Pancreas (tissue), 10 donors: ENCODE results near the gene INSRR. TPM values are rescaled to one million over a fixed set of nuclear protein-coding genes. Genes with fewer than 3 reads are reported as not detected.

Source experiments
- ATAC-seq, 4 donors: fragments of 200-7000 bp; cut with Tn5 transposase; one replicate each; pipeline versions ENCODE4 v1.8.0 to v1.9.1; 2020; ENCODE audit warnings: mild to moderate bottlenecking in 4 of 4, moderate library complexity in 4 of 4
- DNase-seq, 6 donors: peaks; one replicate each; pipeline ENCODE4 v3.0.0-alpha.2; 2020
- FAIRE-seq: peaks from 2 replicates; lab custom pipeline; 2012; peaks lifted over from hg19 to GRCh38; lab: Jason Lieb, UNC
- H3K27ac ChIP-seq, 4 donors: fragments of 200-600 bp; sonication (generic); 1 replicate in 3 of 4; 2 replicates in 1 of 4; pipeline versions ENCODE4 v1.5.0 to v1.8.0; 2020
- H3K27me3 ChIP-seq, 4 donors: fragments of 200-600 bp; one replicate each; pipeline ENCODE4 v1.8.0; 2021
- H3K36me3 ChIP-seq, 3 donors: fragments of 200-600 bp; sonication (generic) in 1 of 3; one replicate each; pipeline versions ENCODE4 v1.5.0 to v1.8.0; 2020 to 2021
- H3K4me1 ChIP-seq, 3 donors: fragments of 200-600 bp; one replicate each; pipeline ENCODE4 v1.8.0; 2021
- H3K4me3 ChIP-seq, 4 donors: fragments of 200-600 bp; sonication (generic) in 2 of 4; one replicate each; pipeline versions ENCODE4 v1.5.0 to v1.8.0; 2020 to 2021
- H3K9me3 ChIP-seq, 4 donors: fragments of 200-600 bp; one replicate each; pipeline ENCODE4 v1.8.0; 2021
- WGBS, 2 donors: extraction: QIAGEN DNeasy Blood & Tissue Kit; methylation state at CpG; one replicate each; pipeline ENCODE4 v1.1.7; 2013; 5-methylcytosine and 5-hydroxymethylcytosine counted together
- intact Hi-C, 3 donors: fragments of 100-400 bp; cut with DNase I; formaldehyde crosslinking; loops; one replicate each; pipeline versions ENCODE4 v1.11.1 to v1.14.2; 2022
- polyA plus RNA-seq, 2 donors: library from polyadenylated mRNA; stranded (reverse); fragments of 200-250 nt; gene quantifications; one replicate each; pipeline ENCODE4 v1.2.3, GENCODE V29; 2013
- total RNA-seq, 6 donors: library from RNA; stranded (reverse); fragmentation: NEBNext Ultra II Directional in 4 of 6; extraction: Animal tissue kit (Norgen Biotek cat#: 25700) in 4 of 6; gene quantifications; one replicate each; pipeline versions ENCODE4 v1.2.1 to v1.2.4, GENCODE V29; 2021 to 2023
- TF ChIP-seq, protein P1 (sequence below), 4 donors: fragments of 200-600 bp; sonication (generic) in 3 of 4; IDR thresholded peaks; one replicate each; pipeline versions ENCODE4 v1.5.0 to v1.8.0; 2021; ENCODE audit warnings: antibody characterized with exemption in 4 of 4
- donor health status: healthy with polysubstance abuse.
- donor health status: DM: no; HTN: no; CAD: no; lungs with moderate emphysema.
- donor health status: DM: no; HTN: no; CAD: no.
- donor health status: control.
- donor health status: control.
- donor health status: Bipolar disorder and iron deficiency.
- donor health status: DM: yes; HTN: yes; CAD: no.
- donor health status: DM: no; HTN: no; CAD: no.
- donor health status: DM: no; HTN: no; CAD: no.
- donor health status: DM: yes; HTN: yes; CAD: no.

INSRR gene
- total and polyA plus RNA-seq, 8 donors, result 0.03 to 0.99 (median 0.18) TPM

- Histone ChIP-seq H3K9me3 (no peaks in the 10 kb centered on the region), H3K27ac (no peak overlapping the region), H3K36me3 (no peaks in the 10 kb centered on the region), H3K4me1 (no peaks in the 10 kb centered on the region), H3K27me3 (peaks cover 0 to 3% (median 0%) of the 10 kb centered on the region in 4 donors), H3K4me3 (no peak overlapping the region)
- intact Hi-C loops, result no loop called here
- FAIRE-seq, result no peak
- TF ChIP-seq, protein P1, sequence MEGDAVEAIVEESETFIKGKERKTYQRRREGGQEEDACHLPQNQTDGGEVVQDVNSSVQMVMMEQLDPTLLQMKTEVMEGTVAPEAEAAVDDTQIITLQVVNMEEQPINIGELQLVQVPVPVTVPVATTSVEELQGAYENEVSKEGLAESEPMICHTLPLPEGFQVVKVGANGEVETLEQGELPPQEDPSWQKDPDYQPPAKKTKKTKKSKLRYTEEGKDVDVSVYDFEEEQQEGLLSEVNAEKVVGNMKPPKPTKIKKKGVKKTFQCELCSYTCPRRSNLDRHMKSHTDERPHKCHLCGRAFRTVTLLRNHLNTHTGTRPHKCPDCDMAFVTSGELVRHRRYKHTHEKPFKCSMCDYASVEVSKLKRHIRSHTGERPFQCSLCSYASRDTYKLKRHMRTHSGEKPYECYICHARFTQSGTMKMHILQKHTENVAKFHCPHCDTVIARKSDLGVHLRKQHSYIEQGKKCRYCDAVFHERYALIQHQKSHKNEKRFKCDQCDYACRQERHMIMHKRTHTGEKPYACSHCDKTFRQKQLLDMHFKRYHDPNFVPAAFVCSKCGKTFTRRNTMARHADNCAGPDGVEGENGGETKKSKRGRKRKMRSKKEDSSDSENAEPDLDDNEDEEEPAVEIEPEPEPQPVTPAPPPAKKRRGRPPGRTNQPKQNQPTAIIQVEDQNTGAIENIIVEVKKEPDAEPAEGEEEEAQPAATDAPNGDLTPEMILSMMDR (IDR thresholded peaks at IDR 0.05), result peak; percentile 56 to 71 (median 64)
- DNase-seq, result peak; percentile 65 to 86 (median 80)
- WGBS, 2 donors, result 46 to 47% methylated on average over 8 of the region's 8 CpGs
- peak; percentile 62 to 82 (median 77) for ATAC-seq
Observed at GRCh38 chr1:156889802-156890580, 31.1 kb upstream of the INSRR start.

GRCh38 chr1:156887734-156888133, 28.8 kb upstream of the INSRR start:
- H3K4me1 ChIP-seq, result no peaks in the 10 kb centered on the region
- no peak overlapping the region for H3K4me3 ChIP-seq
- FAIRE-seq (no peak), ATAC-seq (no peak), DNase-seq (peak in 2 of 6 donors; percentile 2 to 13)
- H3K27me3 ChIP-seq, result no peaks in the 10 kb centered on the region
- H3K9me3 ChIP-seq, result no peaks in the 10 kb centered on the region
- H3K36me3 ChIP-seq, result no peaks in the 10 kb centered on the region
- intact Hi-C loops, result no loop called here
- WGBS, 2 donors, result 20 to 27% methylated on average over 5 to 6 of the region's 6 CpGs
- TF ChIP-seq, protein P1 (IDR thresholded peaks at IDR 0.05), result no peak
- H3K27ac ChIP-seq, result no peak overlapping the region

- Histone ChIP-seq H3K36me3 (no peaks in the 10 kb centered on the region), H3K4me1 (no peaks in the 10 kb centered on the region), H3K27me3 (no peaks in the 10 kb centered on the region), H3K27ac (no peak overlapping the region), H3K9me3 (no peaks in the 10 kb centered on the region), H3K4me3 (no peak overlapping the region)
- intact Hi-C loops, result no loop called here
- TF ChIP-seq, protein P1 (IDR thresholded peaks at IDR 0.05), result no peak
- 15 to 28% methylated on average over 2 to 3 of the region's 3 CpGs for WGBS, 2 donors
- no peak for FAIRE-seq
- peak in 2 of 6 donors; percentile 3 to 21 for DNase-seq
- no peak for ATAC-seq
Observed at GRCh38 chr1:156887317-156887716, 28.4 kb upstream of the INSRR start.

- DNase-seq (peak in 2 of 6 donors; percentile 3 to 31), ATAC-seq (no peak), FAIRE-seq (no peak)
- Histone ChIP-seq H3K27me3 (no peaks in the 10 kb centered on the region), H3K4me3 (no peak overlapping the region), H3K27ac (no peak overlapping the region), H3K36me3 (no peaks in the 10 kb centered on the region), H3K9me3 (no peaks in the 10 kb centered on the region), H3K4me1 (no peaks in the 10 kb centered on the region)
- intact Hi-C loops, result no loop called here
- TF ChIP-seq, protein P1 (IDR thresholded peaks at IDR 0.05), result no peak
- WGBS, 2 donors, result 33 to 37% methylated on average over 6 of the region's 6 CpGs
Observed at GRCh38 chr1:156886583-156887281, 27.8 kb upstream of the INSRR start.
